ENCODE data around the gene PAX4.

PAX4 gene, protein sequence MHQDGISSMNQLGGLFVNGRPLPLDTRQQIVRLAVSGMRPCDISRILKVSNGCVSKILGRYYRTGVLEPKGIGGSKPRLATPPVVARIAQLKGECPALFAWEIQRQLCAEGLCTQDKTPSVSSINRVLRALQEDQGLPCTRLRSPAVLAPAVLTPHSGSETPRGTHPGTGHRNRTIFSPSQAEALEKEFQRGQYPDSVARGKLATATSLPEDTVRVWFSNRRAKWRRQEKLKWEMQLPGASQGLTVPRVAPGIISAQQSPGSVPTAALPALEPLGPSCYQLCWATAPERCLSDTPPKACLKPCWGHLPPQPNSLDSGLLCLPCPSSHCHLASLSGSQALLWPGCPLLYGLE

DNA sequence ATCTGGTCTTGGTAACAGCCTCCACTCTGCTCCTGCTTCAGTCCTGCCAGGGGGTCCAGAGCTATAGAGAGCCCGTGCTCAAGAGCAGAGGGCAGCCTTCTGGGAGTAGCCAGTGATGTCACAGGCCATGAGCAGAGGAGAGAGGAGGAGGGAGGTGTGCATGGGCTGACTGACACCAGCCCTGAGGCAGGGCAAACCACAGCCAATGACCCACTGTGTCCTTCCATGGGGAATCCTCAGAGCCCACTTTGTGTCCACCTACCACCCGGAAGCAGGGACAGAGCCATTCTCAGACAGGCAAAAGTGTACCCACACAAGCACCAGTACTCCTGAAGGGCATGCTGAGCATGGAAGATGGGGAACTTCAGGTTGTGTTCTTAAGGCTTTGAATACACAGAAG lies at the start of gene PAX4:
PAX4 (minus strand) TSS at position 101 of the 400 bp plus-strand sequence. CDS start 2,214 bp downstream, outside the sequence.
- in situ Hi-C loops (cut with MboI; ENCODE audit: low sequenced_read_pairs): no loop called here

DNA sequence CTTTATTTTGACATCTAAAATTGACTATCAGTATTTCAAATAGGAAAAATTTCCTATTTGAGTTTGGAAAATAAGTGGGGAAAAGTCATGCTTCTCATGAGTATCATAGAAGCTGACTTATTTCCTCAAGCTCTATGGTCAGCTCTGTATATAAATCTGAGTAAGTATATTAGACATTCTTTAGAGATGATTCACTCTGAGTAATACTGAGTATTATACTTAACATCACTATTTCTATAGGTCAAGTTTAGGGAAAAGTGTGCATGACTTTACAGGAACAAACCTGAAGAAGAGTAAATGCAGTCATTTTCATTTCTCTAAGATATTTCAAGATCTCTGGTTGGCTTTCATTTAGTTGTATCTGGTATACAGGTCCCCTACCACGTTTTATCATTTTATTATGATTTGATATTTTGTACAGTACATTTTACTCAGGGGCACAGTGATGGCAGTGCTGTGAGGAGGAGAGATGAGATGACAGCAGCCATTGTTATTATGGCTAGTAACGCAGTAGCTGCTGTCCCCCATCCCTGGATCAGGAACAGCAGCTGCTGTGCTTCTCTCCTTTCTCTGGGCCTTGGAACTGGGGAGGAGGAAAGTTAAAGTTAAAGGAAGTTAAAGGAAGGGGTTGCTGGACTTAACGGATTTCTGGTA lies 49.2 kb upstream of the PAX4 start:
- in situ Hi-C loops (cut with MboI; ENCODE audit: low sequenced_read_pairs): no loop called here

DNA sequence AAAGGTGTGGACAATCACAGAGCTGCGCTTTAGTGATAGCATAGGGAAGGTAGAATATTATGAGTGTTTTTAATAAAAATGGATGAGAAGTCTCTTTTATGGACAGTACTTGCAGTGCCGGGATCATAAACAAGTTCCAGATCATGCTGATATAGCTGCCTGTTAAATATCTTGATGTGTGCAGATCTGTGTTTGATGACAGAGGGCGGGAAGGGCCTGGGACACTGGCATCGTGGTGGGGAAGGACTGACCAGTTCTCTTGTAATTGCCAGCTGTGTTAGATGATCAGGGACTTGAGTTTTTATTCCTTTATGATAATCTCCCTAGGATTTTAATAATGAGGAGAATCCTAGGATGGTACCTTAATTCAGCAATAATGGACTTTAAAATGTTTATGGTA lies 48.7 kb upstream of the PAX4 start:
- in situ Hi-C loops (cut with MboI; ENCODE audit: low sequenced_read_pairs): no loop called here

DNA sequence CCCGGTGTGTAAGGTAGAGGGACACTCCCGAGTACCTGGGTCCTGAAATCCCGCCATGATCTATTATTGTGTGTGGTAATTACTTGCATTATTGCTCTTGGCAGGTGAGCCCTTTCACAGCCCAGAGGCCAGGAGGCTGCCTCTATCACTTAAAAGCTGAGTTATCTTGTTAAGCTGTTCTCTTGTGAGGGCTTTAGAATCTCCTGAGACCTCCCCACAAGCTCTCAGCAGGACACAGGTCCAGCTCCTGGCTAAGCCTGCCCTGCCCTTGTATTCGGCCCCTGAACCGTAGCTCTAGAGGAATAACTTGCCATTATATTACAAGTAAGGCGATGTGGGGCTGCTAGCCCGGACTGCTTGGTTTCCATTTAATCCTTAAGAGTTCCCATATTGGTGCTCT lies 48.0 kb upstream of the PAX4 start:
- in situ Hi-C loops (cut with MboI; ENCODE audit: low sequenced_read_pairs): no loop called here

DNA sequence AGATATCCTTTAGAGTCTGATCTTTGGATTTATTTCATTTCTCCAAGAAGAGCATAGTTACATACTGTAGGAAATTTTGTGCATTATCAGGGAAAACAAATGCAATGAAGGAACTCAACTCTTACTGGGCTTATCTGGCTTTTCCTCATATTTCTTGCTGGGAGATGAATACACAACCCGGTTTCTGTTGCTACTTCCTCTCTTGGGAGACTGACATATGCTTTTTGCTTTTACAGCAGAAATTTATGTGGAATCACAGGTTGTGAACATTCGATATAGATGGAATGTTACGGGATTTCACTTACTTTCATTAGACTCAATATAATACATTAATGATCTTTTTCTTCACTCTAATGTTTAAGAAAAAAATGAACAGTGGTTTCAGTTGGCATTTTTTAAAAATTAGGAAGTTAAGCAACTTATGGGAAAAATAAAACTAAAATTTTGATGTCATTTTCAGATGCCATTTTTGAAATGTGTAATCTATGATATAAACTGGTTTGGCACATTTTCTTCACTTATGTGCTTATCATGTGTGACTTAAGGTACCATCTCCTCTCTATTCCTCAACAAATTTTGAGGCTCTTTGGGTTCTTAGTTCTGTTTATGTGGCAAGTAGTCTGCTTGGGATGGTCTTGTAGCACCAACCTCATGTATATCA lies 41.2 kb upstream of the PAX4 start:
- in situ Hi-C loops (cut with MboI; ENCODE audit: low sequenced_read_pairs): no loop called here

DNA sequence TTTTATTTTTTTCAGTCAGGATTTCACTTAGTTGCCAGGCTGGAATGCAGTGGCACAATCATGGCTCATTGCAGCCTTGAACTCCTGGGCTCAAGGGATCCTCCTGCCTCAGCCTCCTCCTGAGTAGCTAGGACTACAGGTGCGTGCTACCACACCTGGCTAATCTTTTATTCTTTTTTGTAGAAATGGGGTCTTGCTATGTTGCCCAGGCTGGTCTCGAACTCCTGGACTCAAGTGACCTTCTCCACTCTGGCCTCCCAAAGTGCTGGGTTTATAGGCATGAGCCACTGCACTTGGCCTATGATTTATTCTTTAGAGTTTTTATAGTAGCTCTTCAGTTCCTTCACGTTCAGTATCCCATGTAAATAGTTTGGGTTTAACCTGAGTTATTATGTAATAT lies 39.6 kb upstream of the PAX4 start:
- in situ Hi-C loops (cut with MboI; ENCODE audit: low sequenced_read_pairs): no loop called here

DNA sequence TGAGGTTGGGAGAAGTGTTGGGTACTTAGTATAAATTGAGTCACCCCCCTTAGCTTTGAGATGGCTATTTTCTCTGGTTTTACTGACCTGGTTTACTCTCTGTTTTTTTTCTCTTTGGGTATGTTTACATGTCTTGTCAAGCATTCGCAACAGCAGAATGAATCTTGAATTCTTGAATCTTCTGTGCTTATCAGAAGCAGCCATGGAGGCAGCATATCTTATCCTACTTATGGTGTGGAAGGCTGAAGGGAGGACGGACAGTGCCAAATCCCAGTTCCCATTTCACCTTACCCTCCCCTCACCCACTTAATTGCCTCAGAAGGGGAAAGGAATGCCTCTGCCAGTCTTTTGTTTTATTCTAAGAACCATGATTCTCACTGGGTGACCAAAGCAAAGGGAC lies 37.8 kb upstream of the PAX4 start:
- in situ Hi-C loops (cut with MboI; ENCODE audit: low sequenced_read_pairs): no loop called here

DNA sequence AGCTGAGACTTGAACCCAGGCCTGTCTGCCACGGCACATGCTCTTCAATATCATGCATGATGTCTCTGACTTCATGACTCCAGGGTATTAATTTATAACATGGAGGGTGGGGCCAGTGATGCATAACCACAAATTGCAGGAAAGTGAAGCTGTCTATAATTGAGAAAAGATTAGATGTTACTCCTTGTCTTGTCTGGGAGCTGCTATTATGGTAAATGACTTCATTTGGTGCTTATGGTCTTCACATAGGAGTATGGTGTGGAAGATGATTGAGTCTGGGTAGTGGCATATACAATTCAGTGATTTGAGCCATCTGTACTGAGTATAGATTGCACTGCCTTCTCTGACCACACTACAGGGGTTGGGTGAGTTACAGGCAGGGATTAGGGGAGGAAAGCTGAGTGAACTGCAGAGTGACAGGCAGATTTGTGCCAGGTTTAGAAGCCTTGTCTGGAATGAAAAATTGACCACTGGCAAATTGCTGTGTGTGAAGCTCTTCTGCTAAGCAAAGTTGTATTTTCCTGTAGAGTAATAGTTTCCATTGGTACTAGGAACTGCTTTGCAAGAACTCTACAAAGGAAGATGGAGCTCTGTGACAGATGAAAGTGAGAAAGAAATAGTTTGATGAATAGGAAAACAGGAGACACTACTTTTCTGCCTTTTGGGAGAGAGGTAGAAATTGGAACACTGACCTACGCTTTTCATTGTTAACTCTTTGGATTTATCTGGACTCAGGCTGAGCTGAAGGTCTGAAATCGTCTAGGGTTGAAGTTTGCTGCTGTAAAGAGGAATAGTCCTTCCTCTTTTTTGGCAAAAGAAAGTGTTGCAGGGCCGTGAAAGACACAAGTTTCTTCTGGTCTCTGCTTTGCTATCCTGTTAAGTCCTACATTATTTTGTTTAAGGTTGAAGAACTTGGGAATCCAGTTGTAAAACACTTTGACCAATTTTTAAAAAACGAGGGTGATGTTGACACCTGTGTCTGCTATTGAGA lies 36.8 kb upstream of the PAX4 start:
- in situ Hi-C loops (cut with MboI; ENCODE audit: low sequenced_read_pairs): no loop called here

DNA sequence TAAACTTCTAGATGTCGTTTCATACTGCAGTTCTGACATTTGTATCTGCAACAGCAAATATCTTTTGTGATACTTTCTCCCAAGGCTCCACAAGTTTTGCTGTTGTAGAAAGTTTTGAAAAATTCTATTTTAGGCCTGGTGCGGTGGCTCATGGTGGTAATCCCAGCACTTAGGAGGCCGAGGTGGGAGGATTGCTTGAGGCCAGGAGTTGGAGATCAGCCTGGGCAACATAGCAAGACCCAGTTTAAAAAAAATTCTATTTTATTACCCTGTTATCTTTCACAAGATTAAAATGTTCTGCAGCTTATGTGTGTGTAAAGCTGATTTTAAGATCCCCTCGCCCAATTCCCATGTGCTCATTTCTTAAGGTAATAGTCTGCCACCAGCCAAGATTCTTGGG lies 35.5 kb upstream of the PAX4 start:
- in situ Hi-C loops (cut with MboI; ENCODE audit: low sequenced_read_pairs): no loop called here

DNA sequence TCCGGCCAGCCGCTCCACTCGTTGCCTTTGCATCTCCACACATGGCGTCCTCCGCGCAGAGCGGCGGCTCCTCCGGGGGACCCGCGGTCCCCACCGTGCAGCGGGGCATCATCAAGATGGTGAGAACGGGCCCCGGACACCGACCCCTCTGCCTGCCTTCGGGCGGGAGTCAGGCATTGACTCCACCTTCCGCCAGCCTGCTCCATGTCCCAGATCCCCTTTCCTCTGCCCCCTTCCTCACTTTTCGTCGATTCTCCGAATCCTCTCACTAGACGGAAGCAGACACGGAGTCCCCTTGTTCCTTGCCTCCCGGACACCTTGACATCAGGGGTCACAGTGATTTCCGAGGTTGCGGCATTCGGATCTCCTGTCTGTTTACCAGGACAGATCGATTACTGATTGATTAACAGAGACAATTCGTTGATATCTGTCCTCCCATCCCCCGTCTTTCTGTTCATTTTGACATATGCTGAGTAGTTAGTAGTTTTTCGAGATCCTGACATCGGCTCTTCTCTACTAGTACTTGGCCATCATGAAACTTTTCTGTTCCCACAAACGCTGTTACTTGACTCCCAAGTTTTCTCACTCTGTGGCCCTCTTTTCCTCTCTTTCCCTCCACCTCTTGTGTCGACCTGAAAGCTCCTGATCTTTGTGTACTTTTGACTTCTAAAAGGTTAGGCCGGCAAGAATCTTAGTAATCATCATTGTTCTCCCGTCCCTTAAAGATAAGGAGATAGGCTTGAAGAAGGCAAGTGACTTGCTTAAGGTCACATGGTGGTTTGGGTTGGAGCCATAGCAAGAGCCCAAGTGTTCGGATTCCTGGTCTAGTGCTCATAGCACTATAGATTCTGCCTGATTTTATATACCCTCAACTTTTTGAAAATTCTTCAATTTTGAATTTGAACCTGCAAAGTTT lies 34.6 kb upstream of the PAX4 start:
- in situ Hi-C loops (cut with MboI; ENCODE audit: low sequenced_read_pairs): no loop called here

DNA sequence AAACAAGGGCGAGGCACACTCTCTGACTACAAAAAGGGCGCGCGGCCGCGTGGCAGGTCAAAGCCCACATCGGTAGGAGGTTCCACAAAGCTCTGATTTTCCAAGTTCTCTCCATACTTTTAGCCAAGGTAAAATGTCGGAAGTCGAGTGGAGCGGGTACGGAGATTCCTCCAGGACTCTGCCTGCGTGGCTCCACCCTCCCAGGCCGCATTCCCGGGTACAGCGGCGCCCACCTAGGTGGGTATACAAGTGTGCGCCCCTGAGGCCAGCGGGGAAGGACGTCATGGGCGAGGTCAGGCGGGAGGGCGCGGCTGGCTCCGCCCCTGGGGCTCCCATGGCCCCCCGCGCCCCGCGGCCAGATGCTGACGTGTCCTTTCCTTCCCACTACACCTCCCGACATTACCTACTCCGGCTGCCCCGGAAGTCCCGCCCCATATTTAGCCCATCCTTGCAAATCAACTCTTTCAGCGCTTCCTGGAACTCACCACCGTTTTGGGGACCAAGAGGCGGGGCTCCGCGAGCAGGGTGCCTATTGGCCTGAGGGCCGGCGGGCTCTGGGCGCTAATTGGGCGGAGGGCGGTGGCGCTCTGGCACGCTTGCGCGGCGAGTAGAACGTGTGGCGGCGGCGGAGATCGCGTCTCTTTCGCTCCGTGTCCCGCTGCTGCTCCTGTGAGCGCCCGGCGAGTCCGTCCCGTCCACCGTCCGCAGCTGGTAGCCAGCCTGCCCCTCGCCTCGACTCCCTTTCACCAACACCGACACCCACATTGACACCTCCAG lies 33.8 kb upstream of the PAX4 start, which contains the start of gene SND1:
SND1 (plus strand) TSS at position 639 of the 777 bp plus-strand sequence. CDS start 180 bp downstream, outside the sequence.
- in situ Hi-C loops (cut with MboI; ENCODE audit: low sequenced_read_pairs): no loop called here

DNA sequence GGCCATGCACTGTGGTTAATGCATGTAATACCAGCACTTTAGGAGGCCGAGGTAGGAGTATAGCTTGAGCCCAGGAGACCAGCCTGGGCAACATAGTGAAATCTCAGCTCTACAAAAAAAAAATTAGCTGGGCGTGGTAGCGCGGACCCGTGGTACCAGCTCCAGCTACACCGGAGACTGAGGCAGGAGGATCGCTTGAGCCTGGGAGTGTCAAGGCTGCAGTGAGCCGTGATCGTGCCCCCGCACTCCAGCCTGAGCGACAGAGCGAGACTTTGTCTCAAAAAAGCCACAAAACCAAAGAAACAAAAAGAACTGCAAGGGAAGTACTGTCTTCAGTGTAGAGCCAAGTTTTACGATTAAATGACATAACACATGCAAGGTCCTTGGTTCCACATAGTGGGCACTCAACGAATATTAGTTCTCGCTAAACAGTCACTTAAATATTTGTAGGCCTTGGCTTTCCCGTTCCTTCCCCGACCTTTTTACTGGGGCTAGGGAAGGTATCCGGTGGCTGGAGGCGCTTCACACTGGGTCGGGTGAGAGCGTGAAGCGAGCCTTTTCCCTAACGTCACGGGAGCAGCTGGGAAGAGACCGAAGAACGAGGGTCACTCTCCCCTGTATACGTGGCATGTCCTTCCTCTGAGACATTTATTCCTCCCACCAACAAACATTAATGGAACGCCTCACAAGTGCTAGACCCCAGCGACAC lies 33.1 kb upstream of the PAX4 start:
- in situ Hi-C loops (cut with MboI; ENCODE audit: low sequenced_read_pairs): no loop called here

DNA sequence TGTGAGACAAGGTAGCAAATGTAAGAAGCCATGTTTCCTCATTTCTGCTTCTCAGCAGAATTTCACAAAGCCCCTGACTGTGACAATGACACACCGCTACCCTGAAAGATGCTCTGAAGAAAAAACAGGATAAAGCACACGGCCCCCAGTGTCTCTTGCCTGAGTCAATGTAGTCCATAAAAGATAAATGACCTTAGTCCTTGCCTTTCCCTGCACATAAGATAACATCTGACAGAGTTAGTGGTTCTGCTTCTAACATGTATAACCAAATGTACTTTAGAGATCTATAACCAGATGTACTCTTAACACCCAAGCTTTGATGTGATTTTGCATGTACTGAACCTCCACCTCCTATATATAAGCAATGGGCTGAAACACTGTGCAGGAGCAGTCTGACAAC lies 31.0 kb upstream of the PAX4 start:
- in situ Hi-C loops (cut with MboI; ENCODE audit: low sequenced_read_pairs): no loop called here

DNA sequence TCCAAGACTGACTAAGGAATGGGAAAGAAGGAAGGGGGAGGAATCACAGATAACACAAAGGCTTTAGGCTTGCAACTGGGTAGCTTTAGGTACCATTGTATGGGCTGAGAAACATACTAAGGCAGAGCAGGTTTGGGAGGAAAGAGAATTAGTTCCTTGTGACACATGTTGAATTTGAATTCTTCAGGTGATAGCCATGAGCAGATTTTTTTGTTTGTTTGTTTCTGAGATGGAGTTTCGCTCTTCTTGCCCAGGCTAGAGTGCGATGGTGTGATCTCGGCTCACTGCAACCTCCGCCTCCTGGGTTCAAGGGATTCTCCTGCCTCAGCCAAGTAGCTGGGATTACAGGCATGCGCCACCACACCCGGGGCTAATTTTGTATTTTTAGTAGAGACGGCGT lies 29.7 kb upstream of the PAX4 start:
- in situ Hi-C loops (cut with MboI; ENCODE audit: low sequenced_read_pairs): no loop called here

DNA sequence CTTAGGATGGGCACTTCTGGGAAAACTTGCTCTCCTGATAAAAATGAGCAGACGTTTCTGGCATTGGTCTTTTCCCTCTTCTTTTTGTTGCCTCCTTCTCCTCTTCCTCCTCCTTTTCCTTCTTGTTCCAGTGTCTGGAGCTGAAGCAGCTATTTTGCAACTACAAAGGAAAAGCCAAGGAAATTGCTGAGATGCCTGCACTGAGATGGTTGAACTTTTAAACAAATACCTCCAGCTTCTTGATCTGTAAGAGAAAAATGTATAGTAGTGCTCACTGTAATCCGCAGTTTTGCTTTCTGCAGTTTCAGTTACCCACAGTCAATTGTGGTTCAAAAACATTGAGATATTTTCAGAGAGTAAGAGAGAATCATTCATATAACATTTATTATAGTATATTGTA lies 26.5 kb upstream of the PAX4 start:
- in situ Hi-C loops (cut with MboI; ENCODE audit: low sequenced_read_pairs): no loop called here

DNA sequence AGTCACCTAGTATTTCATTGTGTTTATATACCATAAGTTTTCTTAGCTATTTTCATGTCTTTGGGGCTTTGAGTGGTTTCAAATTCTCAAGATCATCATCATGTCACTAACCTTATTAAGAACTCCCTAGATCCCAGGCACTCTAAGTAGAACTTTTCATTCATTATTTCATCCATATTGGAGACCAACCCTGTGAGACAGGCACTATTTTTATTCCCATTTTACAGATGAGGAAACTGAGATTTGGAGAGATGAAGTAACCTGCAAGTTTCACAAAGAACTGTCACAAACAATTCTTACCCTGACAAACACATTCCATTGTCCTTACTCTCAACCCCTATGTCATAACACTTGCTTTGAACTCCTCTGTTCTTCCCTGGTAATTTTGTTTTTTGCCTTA lies 20.3 kb upstream of the PAX4 start:
- in situ Hi-C loops (cut with MboI; ENCODE audit: low sequenced_read_pairs): no loop called here

DNA sequence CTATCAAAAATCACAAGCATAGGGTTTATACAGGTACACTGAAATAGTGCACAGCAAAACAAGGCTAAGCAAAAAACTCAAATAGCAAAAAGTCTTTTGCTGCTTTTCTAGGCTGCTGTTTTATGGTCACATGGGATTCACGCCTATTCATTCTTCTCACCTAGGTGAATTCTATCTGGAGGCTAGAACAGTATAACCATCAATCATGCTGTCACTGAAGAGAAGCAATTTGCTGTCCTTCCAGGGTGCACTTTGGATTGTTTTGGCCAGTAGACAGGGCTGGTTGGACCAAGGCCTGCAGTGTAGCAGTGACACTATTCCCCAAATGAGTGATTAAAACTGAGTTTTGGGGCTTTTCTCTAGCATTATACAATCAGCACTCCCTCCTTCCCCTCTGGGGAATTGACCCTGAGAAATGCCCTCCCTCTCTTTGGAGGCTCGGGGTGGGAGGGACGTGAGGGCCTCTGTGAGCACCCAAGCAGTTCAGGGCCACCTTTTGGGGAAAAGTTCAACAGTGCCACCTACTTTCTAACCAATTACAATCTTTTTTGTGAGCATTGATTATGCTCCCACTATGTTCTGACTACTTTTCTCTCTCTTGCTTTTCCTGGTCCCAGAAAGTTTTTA lies 17.8 kb upstream of the PAX4 start:
- in situ Hi-C loops (cut with MboI; ENCODE audit: low sequenced_read_pairs): no loop called here

Measured in hTERT RPE-1 (cell line).